GM19043 (cell line): ENCODE results near the gene SIGLEC7.

Source experiments
- ATAC-seq: cut with Tn5 transposase; IDR thresholded peaks from one replicate; pipeline ENCODE4 v1.9.1; 2021; ENCODE audit warnings: low read depth; ENCODE audit not compliant: unreplicated experiment

SIGLEC7 gene

GRCh38 chr19:51116736-51117286 lies 25.3 kb upstream of the SIGLEC7 start:
- no peak for ATAC-seq

- no peak for ATAC-seq
Measured at GRCh38 chr19:51119101-51119500, 23.0 kb upstream of the SIGLEC7 start.

- no peak for ATAC-seq
Measured at GRCh38 chr19:51119611-51120010, 22.5 kb upstream of the SIGLEC7 start.

GRCh38 chr19:51120160-51120559 lies 21.9 kb upstream of the SIGLEC7 start:
- ATAC-seq: no peak

- no peak for ATAC-seq
Measured at GRCh38 chr19:51121257-51121656, 20.8 kb upstream of the SIGLEC7 start.

GRCh38 chr19:51122112-51122981 lies 19.8 kb upstream of the SIGLEC7 start:
- ATAC-seq: no peak

GRCh38 chr19:51123381-51123800 lies 18.7 kb upstream of the SIGLEC7 start:
- no peak for ATAC-seq

GRCh38 chr19:51123802-51124201 lies 18.3 kb upstream of the SIGLEC7 start:
- ATAC-seq: no peak

GRCh38 chr19:51124216-51124615 lies 17.9 kb upstream of the SIGLEC7 start:
- ATAC-seq: no peak

GRCh38 chr19:51124729-51125128 lies 17.4 kb upstream of the SIGLEC7 start, which contains the start of gene SIGLEC9:
Gene SIGLEC9 (plus strand): TSS chr19:51124906. CDS start chr19:51124975, 69 bp downstream.
- ATAC-seq: no peak

- no peak for ATAC-seq
Measured at GRCh38 chr19:51125421-51126075, 16.6 kb upstream of the SIGLEC7 start.

GRCh38 chr19:51127032-51127431 lies 15.1 kb upstream of the SIGLEC7 start:
- no peak for ATAC-seq

- ATAC-seq: no peak
Measured at GRCh38 chr19:51127755-51128154, 14.3 kb upstream of the SIGLEC7 start.

GRCh38 chr19:51128227-51128626 lies 13.9 kb upstream of the SIGLEC7 start:
- no peak for ATAC-seq

GRCh38 chr19:51129716-51130115 lies 12.4 kb upstream of the SIGLEC7 start:
- ATAC-seq: no peak

- ATAC-seq: no peak
Measured at GRCh38 chr19:51131780-51132680, 10.1 kb upstream of the SIGLEC7 start.

- no peak for ATAC-seq
Measured at GRCh38 chr19:51135004-51135403, 7.1 kb upstream of the SIGLEC7 start.

- ATAC-seq: no peak
Measured at GRCh38 chr19:51135986-51136762, 5.9 kb upstream of the SIGLEC7 start.

GRCh38 chr19:51136851-51137551 lies 5.1 kb upstream of the SIGLEC7 start:
- ATAC-seq: no peak
